Choroid plexus epithelial cell (primary cell): ENCODE measurements around the gene FNDC3B.

Source experiments
- DNase-seq: peaks from one replicate; pipeline ENCODE4 v3.0.0-alpha.2; 2010; ENCODE audit warnings: low read depth
- H3K4me3 ChIP-seq: 2 replicates; pipeline ENCODE4 v1.5.1; 2011; ENCODE audit warnings: low read depth, mild to moderate bottlenecking, control low read depth, low read length, moderate library complexity
- CTCF ChIP-seq: conservative IDR thresholded peaks from 2 replicates; pipeline ENCODE4 v1.5.1; 2011; ENCODE audit warnings: low read depth, mild to moderate bottlenecking, control low read depth, inconsistent platforms, low read length, moderate library complexity

Gene FNDC3B

GRCh38 chr3:172020763-172021162 is 18.6 kb upstream of the FNDC3B start:
- DNase-seq, result no peak
- H3K4me3 ChIP-seq, result no peak overlapping the region
- TF ChIP-seq CTCF, result no peak

GRCh38 chr3:172021164-172021563 is 18.2 kb upstream of the FNDC3B start:
- TF ChIP-seq CTCF, result no peak
- no peak overlapping the region for H3K4me3 ChIP-seq
- DNase-seq, result no peak

GRCh38 chr3:172021859-172022258 is 17.5 kb upstream of the FNDC3B start:
- no peak for DNase-seq
- TF ChIP-seq CTCF, result no peak
- no peak overlapping the region for H3K4me3 ChIP-seq

GRCh38 chr3:172023915-172024314 is 15.5 kb upstream of the FNDC3B start:
- no peak overlapping the region for H3K4me3 ChIP-seq
- no peak for TF ChIP-seq CTCF
- DNase-seq, result no peak

- TF ChIP-seq CTCF, result no peak
- no peak overlapping the region for H3K4me3 ChIP-seq
- DNase-seq, result no peak
These were observed 14.7 kb upstream of the FNDC3B start for GRCh38 chr3:172024679-172025078.

GRCh38 chr3:172029425-172030098 is 9.8 kb upstream of the FNDC3B start:
- H3K4me3 ChIP-seq, result no peak overlapping the region
- no peak for DNase-seq
- TF ChIP-seq CTCF, result no peak

- H3K4me3 ChIP-seq, result no peak overlapping the region
- TF ChIP-seq CTCF, result no peak
- DNase-seq, result no peak
These were observed 9.2 kb upstream of the FNDC3B start for GRCh38 chr3:172030181-172030580.
